ENCODE measurements around the gene SUPT16H. TPM values are rescaled to one million over a fixed set of nuclear protein-coding genes. Genes with fewer than 3 reads are reported as not detected.

SUPT16H gene
- total and polyA plus RNA-seq, 2 of the 13 experiments (the other 11 are each of a cell fraction or from before 2014, with no cell fraction given) = 77.5 to 230 TPM

- TF ChIP-seq ZNF703 (CRISPR knock-in tag; IDR thresholded peaks at IDR 0.05; ENCODE audit: borderline replicate concordance) (peak; percentile 84), HBP1 (CRISPR knock-in tag; IDR thresholded peaks at IDR 0.05; ENCODE audit: low read depth) (peak; percentile 60; the same call in 1 of the 2 replicates), HOXA3 (CRISPR knock-in tag; IDR thresholded peaks at IDR 0.05) (peak; percentile 82), ZNF678 (CRISPR knock-in tag; IDR thresholded peaks at IDR 0.05) (no peak), MXD4 (CRISPR knock-in tag; IDR thresholded peaks at IDR 0.05) (no peak), POGZ (CRISPR knock-in tag; IDR thresholded peaks at IDR 0.05) (no peak), MIER3 (CRISPR knock-in tag; IDR thresholded peaks at IDR 0.05; ENCODE audit: borderline replicate concordance) (peak; percentile 60; the same call in 1 of the 2 replicates), RERE (CRISPR knock-in tag; IDR thresholded peaks at IDR 0.05; ENCODE audit: low read depth) (no peak), ZNF552 (CRISPR knock-in tag; IDR thresholded peaks at IDR 0.05; ENCODE audit: borderline replicate concordance) (peak; percentile 85; the same call in 1 of the 2 replicates), ZNF780A (CRISPR knock-in tag; IDR thresholded peaks at IDR 0.05) (peak; percentile 52; the same call in 1 of the 2 replicates), RFX5 (IDR thresholded peaks at IDR 0.05; ENCODE audit: low read depth, low read length) (no peak), AHR (CRISPR knock-in tag; IDR thresholded peaks at IDR 0.05) (no peak), ZBTB42 (CRISPR knock-in tag; IDR thresholded peaks at IDR 0.05) (peak; percentile 73; the same call in 1 of the 2 replicates)
- TF ChIP-seq, protein P1, sequence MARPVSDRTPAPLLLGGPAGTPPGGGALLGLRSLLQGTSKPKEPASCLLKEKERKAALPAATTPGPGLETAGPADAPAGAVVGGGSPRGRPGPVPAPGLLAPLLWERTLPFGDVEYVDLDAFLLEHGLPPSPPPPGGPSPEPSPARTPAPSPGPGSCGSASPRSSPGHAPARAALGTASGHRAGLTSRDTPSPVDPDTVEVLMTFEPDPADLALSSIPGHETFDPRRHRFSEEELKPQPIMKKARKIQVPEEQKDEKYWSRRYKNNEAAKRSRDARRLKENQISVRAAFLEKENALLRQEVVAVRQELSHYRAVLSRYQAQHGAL (CRISPR knock-in tag; IDR thresholded peaks at IDR 0.05; ENCODE audit: not compliant biosample characterization) = no peak
- TF ChIP-seq, protein P2, sequence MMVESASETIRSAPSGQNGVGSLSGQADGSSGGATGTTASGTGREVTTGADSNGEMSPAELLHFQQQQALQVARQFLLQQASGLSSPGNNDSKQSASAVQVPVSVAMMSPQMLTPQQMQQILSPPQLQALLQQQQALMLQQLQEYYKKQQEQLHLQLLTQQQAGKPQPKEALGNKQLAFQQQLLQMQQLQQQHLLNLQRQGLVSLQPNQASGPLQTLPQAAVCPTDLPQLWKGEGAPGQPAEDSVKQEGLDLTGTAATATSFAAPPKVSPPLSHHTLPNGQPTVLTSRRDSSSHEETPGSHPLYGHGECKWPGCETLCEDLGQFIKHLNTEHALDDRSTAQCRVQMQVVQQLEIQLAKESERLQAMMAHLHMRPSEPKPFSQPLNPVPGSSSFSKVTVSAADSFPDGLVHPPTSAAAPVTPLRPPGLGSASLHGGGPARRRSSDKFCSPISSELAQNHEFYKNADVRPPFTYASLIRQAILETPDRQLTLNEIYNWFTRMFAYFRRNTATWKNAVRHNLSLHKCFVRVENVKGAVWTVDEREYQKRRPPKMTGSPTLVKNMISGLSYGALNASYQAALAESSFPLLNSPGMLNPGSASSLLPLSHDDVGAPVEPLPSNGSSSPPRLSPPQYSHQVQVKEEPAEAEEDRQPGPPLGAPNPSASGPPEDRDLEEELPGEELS (CRISPR knock-in tag; IDR thresholded peaks at IDR 0.05) = peak; percentile 91
- TF ChIP-seq, protein P3, sequence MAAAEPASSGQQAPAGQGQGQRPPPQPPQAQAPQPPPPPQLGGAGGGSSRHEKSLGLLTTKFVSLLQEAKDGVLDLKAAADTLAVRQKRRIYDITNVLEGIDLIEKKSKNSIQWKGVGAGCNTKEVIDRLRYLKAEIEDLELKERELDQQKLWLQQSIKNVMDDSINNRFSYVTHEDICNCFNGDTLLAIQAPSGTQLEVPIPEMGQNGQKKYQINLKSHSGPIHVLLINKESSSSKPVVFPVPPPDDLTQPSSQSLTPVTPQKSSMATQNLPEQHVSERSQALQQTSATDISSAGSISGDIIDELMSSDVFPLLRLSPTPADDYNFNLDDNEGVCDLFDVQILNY (CRISPR knock-in tag; conservative IDR thresholded peaks at IDR 0.05) = peak; percentile 77; the same call in 1 of the 2 replicates
- TF ChIP-seq, protein P4, sequence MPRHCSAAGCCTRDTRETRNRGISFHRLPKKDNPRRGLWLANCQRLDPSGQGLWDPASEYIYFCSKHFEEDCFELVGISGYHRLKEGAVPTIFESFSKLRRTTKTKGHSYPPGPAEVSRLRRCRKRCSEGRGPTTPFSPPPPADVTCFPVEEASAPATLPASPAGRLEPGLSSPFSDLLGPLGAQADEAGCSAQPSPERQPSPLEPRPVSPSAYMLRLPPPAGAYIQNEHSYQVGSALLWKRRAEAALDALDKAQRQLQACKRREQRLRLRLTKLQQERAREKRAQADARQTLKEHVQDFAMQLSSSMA (CRISPR knock-in tag; IDR thresholded peaks at IDR 0.05) = peak; percentile 75; the same call in 1 of the 2 replicates
Observed at GRCh38 chr14:21383848-21384493, at the start of gene SUPT16H (continued).

Measured in HepG2 (cell line).